ENCODE results near the gene CACNA1B.

- TF ChIP-seq CTCF (IDR thresholded peaks at IDR 0.05) (no peak), EZH2 (IDR thresholded peaks at IDR 0.05; ENCODE audit: borderline replicate concordance, insufficient read depth, low read depth, low read length, poor library complexity, severe bottlenecking) (no peak)
These were observed 66.1 kb downstream of the CACNA1B start for GRCh38 chr9:137943655-137944054.
